DMS 273 (cell line): Measurements from ENCODE around the gene RRP1B.
"Not testable (repeated sequence)": the region's sequence is repeated elsewhere in the genome, so short reads cannot be mapped to it uniquely, and the experiment has no call there.

ENCODE experiments used
- DNase-seq: peaks from one replicate; lab custom pipeline; 2025; ENCODE audit not compliant: unreplicated experiment; lab: John Stamatoyannopoulos, UW

RRP1B gene

GRCh38 chr21:43639470-43640353, 19.6 kb upstream of the RRP1B start:
- DNase-seq, result no peak

DNA sequence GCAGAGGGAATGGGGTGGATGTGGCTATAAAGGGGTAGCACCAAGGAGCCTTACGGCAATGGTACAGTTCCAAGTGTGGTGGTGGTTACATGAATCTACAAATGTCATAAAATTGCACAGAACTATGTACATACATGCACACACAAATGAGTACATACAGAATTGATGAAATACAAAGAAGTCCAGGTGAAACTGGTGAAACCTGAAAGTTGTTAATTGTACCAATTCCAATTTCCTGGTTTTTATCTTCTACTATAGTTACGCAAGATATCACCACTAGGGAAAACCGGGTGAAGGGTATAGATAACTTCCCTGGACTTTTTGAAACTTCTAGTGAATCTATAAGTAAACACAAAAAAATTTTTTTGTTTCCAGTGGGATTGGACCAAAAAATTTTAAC, 19.0 kb upstream of the RRP1B start:
- DNase-seq, result no peak

DNA sequence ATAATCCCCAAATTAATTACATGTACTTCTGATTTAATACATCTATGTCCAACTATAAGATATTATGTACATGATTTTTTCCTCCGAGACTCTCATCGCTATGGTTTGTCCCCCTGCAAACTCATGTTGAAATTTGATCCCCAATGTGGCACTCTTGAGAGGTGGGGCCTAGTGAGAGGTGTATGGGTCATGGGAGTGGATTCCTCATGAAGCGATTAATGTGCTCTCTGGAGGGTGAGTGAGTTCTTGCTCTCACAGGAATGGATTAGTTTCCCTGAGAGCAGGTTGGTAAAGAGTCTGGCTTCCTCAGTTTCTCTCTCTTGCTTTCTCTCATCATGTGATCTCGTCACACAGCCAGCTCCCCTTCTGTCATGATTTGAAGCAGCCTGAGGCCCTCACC, 16.2 kb upstream of the RRP1B start:
- no peak for DNase-seq

- DNase-seq, result no peak
These were observed 15.3 kb upstream of the RRP1B start for GRCh38 chr21:43644071-43644470.

GRCh38 chr21:43644609-43645008, 14.8 kb upstream of the RRP1B start:
- no peak for DNase-seq

DNA sequence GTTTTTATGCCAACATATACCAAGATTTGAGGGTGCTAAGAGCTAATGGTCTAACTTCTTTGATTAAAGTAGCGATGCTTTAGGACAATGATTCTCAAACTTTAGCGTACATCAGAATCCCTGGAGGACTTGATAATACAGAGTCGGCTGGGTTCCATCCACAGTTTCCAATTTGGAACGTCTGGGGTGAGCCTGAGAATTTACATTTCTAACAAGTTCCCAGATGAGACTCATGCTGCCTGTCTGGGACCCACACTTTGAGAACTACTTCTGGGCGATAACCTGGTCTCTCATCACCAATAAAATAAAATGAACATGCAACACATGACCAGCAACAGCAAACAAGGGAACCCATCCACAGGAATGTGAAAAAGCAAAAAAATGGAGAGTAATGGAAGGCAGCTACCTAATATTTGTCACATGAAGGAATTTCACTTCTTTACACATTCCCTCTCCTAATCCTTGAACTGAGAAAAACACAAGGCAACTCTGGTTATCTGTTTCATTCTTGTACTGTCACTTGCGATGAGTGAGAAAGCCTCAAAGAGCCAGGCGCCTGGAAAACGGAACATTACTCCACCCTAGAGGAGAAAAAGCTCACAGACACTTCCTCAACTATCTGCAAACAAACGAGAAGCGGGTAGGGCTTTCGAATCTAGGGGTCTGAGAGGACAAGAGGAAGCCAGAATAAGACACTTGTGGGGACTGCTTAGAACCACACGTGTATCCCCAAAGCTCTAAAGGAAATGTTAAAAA, 14.0 kb upstream of the RRP1B start:
- DNase-seq, result peak; percentile 64

DNA sequence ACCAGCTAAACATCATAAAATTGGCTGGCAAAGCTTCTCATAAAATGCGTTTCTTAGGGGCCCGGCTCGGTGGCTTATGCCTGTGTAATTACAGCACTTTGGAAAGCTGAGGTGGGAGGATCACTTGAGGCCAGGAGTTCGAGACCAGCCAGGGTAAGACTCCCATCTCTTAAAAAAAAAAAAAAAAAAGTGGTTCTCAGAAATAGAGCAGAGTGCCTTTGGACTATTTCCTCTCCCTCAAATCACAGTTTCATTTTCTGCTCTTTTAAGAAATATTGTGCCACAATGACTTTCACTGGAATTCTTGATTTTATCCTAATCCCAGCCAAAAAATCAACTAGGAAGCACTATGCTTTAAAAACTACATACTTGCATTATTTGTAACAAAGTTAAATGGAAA, 13.4 kb upstream of the RRP1B start:
- no peak for DNase-seq

DNA sequence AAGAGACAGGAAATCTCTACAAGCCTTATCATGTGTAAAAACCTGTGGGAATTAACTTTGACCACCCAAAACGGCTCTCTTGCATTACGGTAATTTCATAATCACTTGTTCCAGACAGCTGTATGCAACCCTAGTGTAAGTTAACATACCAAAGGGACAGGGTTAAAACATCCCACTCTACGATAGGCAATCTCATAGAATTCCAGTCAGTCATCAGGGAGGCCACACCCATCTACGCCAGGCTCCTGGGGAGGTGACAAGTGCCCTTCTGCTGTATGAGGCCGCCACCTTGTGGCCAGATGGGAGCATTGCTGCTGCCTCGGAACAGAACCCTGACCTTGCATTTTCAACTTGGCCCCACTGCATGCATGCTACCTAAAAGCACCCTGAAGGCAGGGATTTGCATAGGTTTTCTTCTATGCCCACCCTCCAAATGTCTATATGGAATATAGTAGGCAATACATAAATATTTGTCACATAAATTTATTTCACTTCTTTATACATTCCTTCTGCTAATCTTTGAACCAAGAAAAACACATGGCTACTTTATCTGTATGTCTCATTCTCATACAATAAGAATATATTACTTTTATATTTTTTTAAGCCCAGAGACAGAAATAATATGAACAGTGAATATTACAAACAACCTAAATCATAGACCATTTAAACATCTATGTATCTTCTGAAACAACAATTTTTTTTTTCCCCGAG, 12.7 kb upstream of the RRP1B start:
- DNase-seq, result peak; percentile 94

DNA sequence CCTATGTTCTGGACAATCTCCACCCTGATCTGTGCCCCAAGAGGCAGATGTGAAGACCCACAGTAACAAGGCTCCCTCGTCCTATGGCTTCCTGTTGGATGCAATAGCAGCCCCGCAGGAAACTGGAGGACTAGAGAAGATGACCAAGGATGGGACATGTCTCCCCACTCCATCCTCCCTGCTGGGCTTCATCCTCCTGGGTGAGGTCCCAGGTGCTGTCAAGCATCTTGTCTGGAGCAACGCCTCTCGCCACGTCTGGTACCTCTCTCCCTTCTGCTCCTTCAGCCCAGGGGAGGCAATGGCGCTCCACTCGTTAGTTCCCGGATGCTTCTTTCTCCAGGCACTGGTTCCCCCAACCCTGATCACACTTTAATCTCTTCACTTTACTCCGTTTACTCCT, 11.2 kb upstream of the RRP1B start:
- DNase-seq, result no peak

- DNase-seq, result not testable (repeated sequence)
These were observed 7.4 kb upstream of the RRP1B start for GRCh38 chr21:43651926-43652325.

- no peak for DNase-seq
These were observed 6.7 kb upstream of the RRP1B start for GRCh38 chr21:43652616-43653015.

- DNase-seq, result no peak
These were observed 5.7 kb upstream of the RRP1B start for GRCh38 chr21:43653626-43654025.

- DNase-seq, result no peak
These were observed 4.4 kb upstream of the RRP1B start for GRCh38 chr21:43654806-43655489.

GRCh38 chr21:43657355-43658087, 1.8 kb upstream of the RRP1B start:
- no peak for DNase-seq

DNA sequence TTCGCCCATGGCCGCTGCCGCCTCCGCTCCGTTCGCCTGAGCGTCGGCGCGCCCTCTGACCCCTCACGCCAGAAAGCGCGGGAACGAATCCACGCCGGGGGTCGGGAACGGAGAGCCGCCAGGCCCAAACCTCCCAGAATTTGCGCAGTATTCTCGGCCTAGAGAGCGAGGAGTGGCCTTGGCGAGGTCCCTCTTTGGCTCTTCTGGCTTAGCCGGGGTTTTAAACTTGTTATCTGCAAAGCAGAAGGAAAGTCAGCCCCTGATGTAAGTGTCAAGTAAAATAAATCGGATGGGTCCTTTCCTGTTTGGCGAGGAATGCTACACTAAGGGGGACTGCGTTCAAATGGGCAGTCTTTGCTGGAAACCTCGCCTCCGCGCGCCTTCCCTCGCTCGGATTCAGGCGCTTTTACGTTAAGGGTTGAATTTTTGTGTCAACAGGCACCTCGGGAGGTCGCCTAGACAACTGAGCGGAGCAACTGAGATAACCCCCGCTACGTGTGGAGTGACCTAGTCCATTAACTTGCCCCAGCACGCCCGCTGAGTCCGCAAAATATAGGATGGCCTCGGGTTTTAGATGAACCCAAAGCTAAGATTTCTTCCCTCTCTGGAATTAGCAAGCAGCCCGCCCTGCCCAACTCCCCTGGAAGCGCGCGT, 1.1 kb upstream of the RRP1B start:
- no peak for DNase-seq

DNA sequence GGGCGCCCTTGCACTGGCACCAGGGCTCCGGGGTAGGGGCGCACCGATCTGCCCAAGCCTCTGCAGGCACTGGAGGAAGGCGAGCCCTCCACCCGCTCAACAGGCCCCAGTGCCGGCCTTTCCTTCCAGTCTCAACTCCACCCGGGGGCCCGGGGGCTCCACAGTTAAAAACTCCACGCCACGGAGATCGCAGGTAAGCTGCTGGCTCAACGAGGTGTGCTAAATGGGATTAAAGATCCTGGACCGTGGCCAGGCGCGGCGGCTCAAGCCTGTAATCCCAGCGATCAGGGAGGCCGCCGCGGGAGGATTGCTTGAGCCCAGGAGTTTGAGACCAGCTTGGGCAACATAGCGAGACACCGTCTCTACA, 608 bp upstream of the RRP1B start:
- DNase-seq, result no peak

DNA sequence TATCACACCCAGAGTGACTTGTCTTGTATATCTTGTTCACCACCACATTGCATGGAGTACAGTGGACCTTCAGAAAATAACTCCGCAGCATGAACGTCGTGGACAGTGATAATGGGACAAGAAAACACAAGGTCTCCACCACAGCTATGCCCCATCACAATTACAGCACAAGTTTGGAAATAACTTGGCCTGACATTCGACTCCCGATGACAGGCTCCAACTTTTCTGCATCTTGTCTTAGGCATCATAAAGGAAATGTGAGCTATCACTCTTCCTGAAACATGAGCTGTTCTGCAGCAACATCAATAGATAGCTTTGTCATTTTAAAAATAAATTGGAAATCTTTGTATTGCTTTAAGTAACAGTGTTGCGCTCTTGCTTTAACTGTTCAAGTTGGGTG, 2.9 kb downstream of the RRP1B start:
- DNase-seq, result no peak

DNA sequence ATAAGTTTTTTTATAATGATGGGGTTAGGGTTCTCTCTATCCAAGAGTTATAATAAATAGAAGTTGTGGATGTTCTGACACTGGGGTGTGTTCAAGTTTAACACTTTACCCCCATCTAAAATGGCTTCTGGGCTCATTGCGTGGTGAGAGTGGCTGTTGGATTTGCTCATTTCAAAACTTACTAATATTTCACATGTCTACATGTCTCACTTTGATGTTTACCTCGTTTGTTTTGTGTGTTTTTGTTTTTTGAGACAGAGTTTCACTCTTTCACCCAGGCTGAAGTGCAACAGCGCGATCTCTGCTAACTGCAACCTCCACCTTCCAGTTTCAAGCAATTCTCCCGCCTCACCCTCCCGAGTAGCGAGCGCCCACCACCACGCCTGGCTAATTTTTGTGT, 3.7 kb downstream of the RRP1B start:
- DNase-seq, result no peak

DNA sequence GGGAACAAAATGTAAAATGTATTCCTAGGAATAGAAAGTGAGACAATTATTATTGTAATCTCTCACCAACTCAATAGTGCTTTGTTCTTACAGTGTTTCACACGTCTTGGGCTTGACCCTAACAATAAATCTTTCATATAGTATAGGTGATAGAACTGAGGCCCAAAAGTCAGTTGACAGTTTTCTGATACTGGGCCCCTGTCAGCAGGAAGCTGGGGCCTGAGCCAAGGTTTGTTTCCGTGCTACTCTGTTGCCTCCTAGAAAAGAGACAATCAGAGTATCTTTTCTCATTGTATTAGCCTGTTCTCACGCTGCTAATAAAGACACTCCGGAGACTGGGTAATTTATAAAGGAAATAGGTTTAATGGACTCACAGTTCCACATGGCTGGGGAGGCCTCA, 5.0 kb downstream of the RRP1B start:
- DNase-seq, result no peak

DNA sequence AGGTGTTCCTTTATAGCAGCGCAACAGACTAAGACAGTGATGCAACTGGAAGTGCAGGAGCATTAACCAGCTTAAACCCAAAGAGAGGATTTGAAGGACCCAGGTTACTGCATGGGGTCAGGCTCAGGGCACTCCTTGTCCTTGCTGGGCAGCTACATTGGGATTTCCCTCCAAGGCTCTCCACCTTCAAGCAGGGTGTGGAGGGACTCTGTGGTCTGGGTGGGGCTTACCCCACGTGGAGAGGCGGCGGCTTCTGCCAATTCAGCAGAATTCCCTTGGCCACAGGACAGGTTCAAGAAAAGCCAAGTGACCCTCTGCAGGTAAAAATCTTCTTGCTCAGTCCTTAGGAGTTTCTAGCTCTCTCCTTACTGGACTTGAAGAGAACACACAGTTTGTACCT, 6.5 kb downstream of the RRP1B start:
- DNase-seq, result no peak
